Activated CD4-positive, alpha-beta memory T cell treated with anti-CD3 and anti-CD28 coated beads for 36 hours (primary cell): Measurements from ENCODE around the gene IZUMO4. TPM values are rescaled to one million over a fixed set of nuclear protein-coding genes. Genes with fewer than 3 reads are reported as not detected.

Experiments
- CTCF ChIA-PET: fragments of 350-600 bp; sonication (Branson Sonifier 250); formaldehyde crosslinking; loops from one replicate; lab custom pipeline; 2021; ENCODE audit warnings: antibody characterized with exemption, inconsistent platforms; lab: Charles Lee
- POLR2A ChIA-PET: fragments of 350-600 bp; sonication (Branson Sonifier 250); formaldehyde crosslinking; loops from one replicate; lab custom pipeline; 2021; ENCODE audit warnings: antibody characterized with exemption; lab: Charles Lee
- DNase-seq: peaks from one replicate; pipeline ENCODE4 v3.0.0-alpha.2; 2020
- H3K27ac Mint-ChIP-seq: one replicate; pipeline ENCODE4 v1.8.0; 2021; ENCODE audit warnings: mixed read lengths
- H3K27me3 Mint-ChIP-seq: one replicate; pipeline ENCODE4 v1.8.0; 2021; ENCODE audit warnings: mixed read lengths
- H3K36me3 Mint-ChIP-seq: one replicate; pipeline ENCODE4 v1.8.0; 2021; ENCODE audit warnings: mixed read lengths
- H3K4me1 Mint-ChIP-seq: one replicate; pipeline ENCODE4 v1.8.0; 2021; ENCODE audit warnings: low read depth, mixed read lengths
- H3K4me3 Mint-ChIP-seq: one replicate; pipeline ENCODE4 v1.8.0; 2021; ENCODE audit warnings: mild to moderate bottlenecking, mixed read lengths
- H3K9me3 Mint-ChIP-seq: one replicate; pipeline ENCODE4 v1.8.0; 2021; ENCODE audit warnings: mixed read lengths
- intact Hi-C: fragments of 100-400 bp; cut with micrococcal nuclease; formaldehyde crosslinking; loops from one replicate; pipeline ENCODE4 v1.15.1; 2023
- total RNA-seq, 2 experiments: library from RNA; stranded (reverse); gene quantifications; one replicate each; pipeline ENCODE4 v1.2.3, GENCODE V29; 2021

The IZUMO4 gene
- total RNA-seq, 2 experiments from 2014 or later, result 14.2 to 16.4 TPM

GRCh38 chr19:2060884-2061494, 35.7 kb upstream of the IZUMO4 start:
- peak; percentile 69 for DNase-seq
- no peaks in the 10 kb centered on the region for H3K9me3 Mint-ChIP-seq
- no peaks in the 10 kb centered on the region for H3K27me3 Mint-ChIP-seq
- H3K4me1 Mint-ChIP-seq, result peaks cover 32% of the 10 kb centered on the region
- H3K36me3 Mint-ChIP-seq, result peaks cover 2% of the 10 kb centered on the region
- POLR2A ChIA-PET, result interaction anchor here (1.0 to 2.7 kb wide), 6 partner anchors 9 to 33 kb away, joined by 3 to 20 read pairs (median 4); partner anchors contain the start of gene MKNK2
- CTCF ChIA-PET, result interaction anchor here (0.8 to 1.3 kb wide), 3 partner anchors 9 to 41 kb away, joined by 3 to 8 read pairs (median 8); no protein-coding TSS in a partner anchor
- peak overlapping the region; percentile 93 for H3K4me3 Mint-ChIP-seq
- intact Hi-C loops, result loop anchor here (1.0 to 2.0 kb wide), 4 partner anchors 11 to 42 kb away; partner anchors contain the start of genes IZUMO4 and MOB3A
- H3K27ac Mint-ChIP-seq, result peak overlapping the region; percentile 99

GRCh38 chr19:2061495-2062388, 35.0 kb upstream of the IZUMO4 start:
- H3K36me3 Mint-ChIP-seq, result peaks cover 2% of the 10 kb centered on the region
- H3K9me3 Mint-ChIP-seq, result no peaks in the 10 kb centered on the region
- peak overlapping the region; percentile 86 for H3K4me3 Mint-ChIP-seq
- no peaks in the 10 kb centered on the region for H3K27me3 Mint-ChIP-seq
- intact Hi-C loops, result loop anchor here (1.0 to 2.0 kb wide), 4 partner anchors 11 to 43 kb away; partner anchors contain the start of genes IZUMO4 and MOB3A
- H3K27ac Mint-ChIP-seq, result peak overlapping the region; percentile 91
- H3K4me1 Mint-ChIP-seq, result peaks cover 27% of the 10 kb centered on the region
- CTCF ChIA-PET, result interaction anchor here (0.8 to 1.0 kb wide), 2 partner anchors 9 to 42 kb away, joined by 3 to 8 read pairs; no protein-coding TSS in a partner anchor
- DNase-seq, result peak; percentile 99
- POLR2A ChIA-PET, result interaction anchor here (1.3 to 2.7 kb wide), 3 partner anchors 10 to 30 kb away, joined by 3 to 20 read pairs (median 3); partner anchors contain the start of gene MKNK2

- POLR2A ChIA-PET, result interaction anchor here (1.3 to 2.7 kb wide), 2 partner anchors 10 to 31 kb away, joined by 3 to 20 read pairs; partner anchors contain the start of gene MKNK2
- Mint-ChIP-seq H3K9me3 (no peaks in the 10 kb centered on the region), H3K27me3 (no peaks in the 10 kb centered on the region), H3K4me1 (peaks cover 24% of the 10 kb centered on the region), H3K27ac (peak overlapping the region; percentile 91), H3K36me3 (peaks cover 2% of the 10 kb centered on the region), H3K4me3 (peak overlapping the region; percentile 86)
- DNase-seq, result no peak
- CTCF ChIA-PET, result interaction anchor here (0.6 to 1.0 kb wide), 3 partner anchors 30 to 43 kb away, joined by 3 to 8 read pairs (median 3); no protein-coding TSS in a partner anchor
- intact Hi-C loops, result no loop called here
Measured at GRCh38 chr19:2062389-2062729, 34.4 kb upstream of the IZUMO4 start.

- CTCF ChIA-PET, result interaction anchor here (0.6 to 0.9 kb wide), 2 partner anchors 30 to 43 kb away, joined by 3 read pairs; no protein-coding TSS in a partner anchor
- POLR2A ChIA-PET, result interaction anchor here (0.6 to 1.3 kb wide), 2 partner anchors 31 to 38 kb away, joined by 3 read pairs; no protein-coding TSS in a partner anchor
- Mint-ChIP-seq H3K27me3 (no peaks in the 10 kb centered on the region), H3K4me3 (peak overlapping the region; percentile 86), H3K4me1 (peaks cover 20% of the 10 kb centered on the region), H3K9me3 (no peaks in the 10 kb centered on the region), H3K36me3 (peaks cover 2% of the 10 kb centered on the region), H3K27ac (peak overlapping the region; percentile 91)
- no peak for DNase-seq
- intact Hi-C loops, result no loop called here
Measured at GRCh38 chr19:2062770-2063169, 33.9 kb upstream of the IZUMO4 start.

GRCh38 chr19:2063824-2064223, 32.9 kb upstream of the IZUMO4 start:
- Mint-ChIP-seq H3K27ac (no peak overlapping the region), H3K36me3 (peaks cover 2% of the 10 kb centered on the region), H3K27me3 (no peaks in the 10 kb centered on the region), H3K4me1 (peaks cover 20% of the 10 kb centered on the region), H3K4me3 (no peak overlapping the region), H3K9me3 (no peaks in the 10 kb centered on the region)
- CTCF ChIA-PET, result no interaction called here
- DNase-seq, result no peak
- POLR2A ChIA-PET, result no interaction called here
- intact Hi-C loops, result no loop called here

GRCh38 chr19:2064395-2064787, 32.3 kb upstream of the IZUMO4 start:
- ChIA-PET POLR2A (no interaction called here), CTCF (no interaction called here)
- intact Hi-C loops, result no loop called here
- H3K9me3 Mint-ChIP-seq, result no peaks in the 10 kb centered on the region
- peaks cover 18% of the 10 kb centered on the region for H3K4me1 Mint-ChIP-seq
- peaks cover 2% of the 10 kb centered on the region for H3K36me3 Mint-ChIP-seq
- H3K27ac Mint-ChIP-seq, result no peak overlapping the region
- H3K4me3 Mint-ChIP-seq, result no peak overlapping the region
- DNase-seq, result no peak
- H3K27me3 Mint-ChIP-seq, result no peaks in the 10 kb centered on the region

- H3K4me1 Mint-ChIP-seq, result peaks cover 20% of the 10 kb centered on the region
- intact Hi-C loops, result no loop called here
- DNase-seq, result no peak
- H3K4me3 Mint-ChIP-seq, result no peak overlapping the region
- ChIA-PET POLR2A (no interaction called here), CTCF (no interaction called here)
- H3K9me3 Mint-ChIP-seq, result no peaks in the 10 kb centered on the region
- H3K36me3 Mint-ChIP-seq, result peaks cover 2% of the 10 kb centered on the region
- no peaks in the 10 kb centered on the region for H3K27me3 Mint-ChIP-seq
- H3K27ac Mint-ChIP-seq, result no peak overlapping the region
Measured at GRCh38 chr19:2064788-2065524, 31.8 kb upstream of the IZUMO4 start.

- no peaks in the 10 kb centered on the region for H3K27me3 Mint-ChIP-seq
- intact Hi-C loops, result no loop called here
- no peaks in the 10 kb centered on the region for H3K9me3 Mint-ChIP-seq
- ChIA-PET CTCF (interaction anchor here (0.7 to 2.2 kb wide), 18 partner anchors 8 to 147 kb away, joined by 3 to 16 read pairs (median 4); partner anchors contain the start of gene MOB3A), POLR2A (interaction anchor here (0.6 to 1.4 kb wide), 4 partner anchors 12 to 190 kb away, joined by 3 to 6 read pairs (median 4); no protein-coding TSS in a partner anchor)
- H3K4me3 Mint-ChIP-seq, result no peak overlapping the region
- DNase-seq, result no peak
- peaks cover 12% of the 10 kb centered on the region for H3K4me1 Mint-ChIP-seq
- H3K27ac Mint-ChIP-seq, result no peak overlapping the region
- peaks cover 27% of the 10 kb centered on the region for H3K36me3 Mint-ChIP-seq
Measured at GRCh38 chr19:2070436-2070827, 26.3 kb upstream of the IZUMO4 start.

- intact Hi-C loops, result no loop called here
- ChIA-PET POLR2A (no interaction called here), CTCF (interaction anchor here (0.7 to 2.2 kb wide), 4 partner anchors 10 to 67 kb away, joined by 3 to 4 read pairs (median 3); no protein-coding TSS in a partner anchor)
- Mint-ChIP-seq H3K4me1 (peaks cover 12% of the 10 kb centered on the region), H3K36me3 (peaks cover 31% of the 10 kb centered on the region), H3K27ac (peak overlapping the region; percentile 32), H3K4me3 (no peak overlapping the region), H3K27me3 (no peaks in the 10 kb centered on the region), H3K9me3 (no peaks in the 10 kb centered on the region)
- no peak for DNase-seq
Measured at GRCh38 chr19:2070986-2071673, 25.6 kb upstream of the IZUMO4 start.

- Mint-ChIP-seq H3K4me3 (no peak overlapping the region), H3K4me1 (peaks cover 12% of the 10 kb centered on the region), H3K36me3 (peaks cover 41% of the 10 kb centered on the region), H3K9me3 (no peaks in the 10 kb centered on the region), H3K27me3 (no peaks in the 10 kb centered on the region), H3K27ac (peak overlapping the region; percentile 57)
- DNase-seq, result no peak
- POLR2A ChIA-PET, result interaction anchor here (2.2 kb wide), 1 partner anchor 10 kb away, joined by 8 read pairs; no protein-coding TSS in a partner anchor
- intact Hi-C loops, result no loop called here
- CTCF ChIA-PET, result no interaction called here
Measured at GRCh38 chr19:2072757-2073551, 23.8 kb upstream of the IZUMO4 start.
